ENCODE results near the gene ASB5.
"Not testable (repeated sequence)": the region's sequence is repeated elsewhere in the genome, so short reads cannot be mapped to it uniquely, and the experiment has no call there.

ASB5 gene

GRCh38 chr4:176217510-176217909 is 51.5 kb downstream of the ASB5 start:
- no peak for DNase-seq (ENCODE audit: low read depth)

DNA sequence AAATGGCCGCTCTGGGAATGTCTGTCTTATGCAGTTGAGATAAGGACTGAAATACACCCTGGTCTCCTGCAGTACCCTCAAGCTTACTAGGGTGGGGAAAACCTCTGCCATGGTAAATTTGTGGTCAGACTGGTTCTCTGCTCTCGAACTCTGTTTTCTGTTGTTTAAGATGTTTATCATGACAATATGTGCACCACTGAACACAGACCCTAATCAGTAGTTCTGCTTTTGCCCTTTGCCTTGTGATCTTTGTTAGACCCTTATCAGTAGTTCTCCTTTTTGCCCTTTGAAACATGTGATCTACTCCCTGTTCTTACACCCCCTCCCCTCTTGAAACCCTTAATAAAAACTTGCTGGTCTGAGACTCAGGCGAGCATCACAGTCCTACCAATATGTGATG is 56.7 kb downstream of the ASB5 start:
- DNase-seq (ENCODE audit: low read depth): not testable (repeated sequence)

- no peak for DNase-seq (ENCODE audit: low read depth)
Observed at GRCh38 chr4:176210579-176211296, 58.3 kb downstream of the ASB5 start.

GRCh38 chr4:176210101-176210500 is 58.9 kb downstream of the ASB5 start:
- no peak for DNase-seq (ENCODE audit: low read depth)

DNA sequence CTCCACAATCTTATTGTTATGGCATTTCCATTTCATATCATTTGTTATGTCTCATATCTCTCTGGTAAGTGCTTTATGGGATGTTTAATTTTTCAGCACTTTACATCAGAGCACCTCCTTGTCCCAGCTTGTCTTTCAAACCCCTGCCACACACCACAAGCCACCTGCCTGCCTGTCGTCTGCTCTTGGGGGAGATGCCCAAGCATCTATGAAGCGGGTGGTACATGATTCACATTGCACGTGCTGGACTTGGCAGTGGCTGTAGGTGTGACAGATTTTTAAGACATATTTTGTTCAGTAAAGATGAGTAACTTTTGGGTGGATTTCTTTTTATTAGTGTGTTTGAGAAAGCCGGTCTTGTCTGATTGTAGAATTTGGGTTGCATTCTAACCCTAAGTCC is 59.5 kb downstream of the ASB5 start:
- no peak for DNase-seq (ENCODE audit: low read depth)

- no peak for DNase-seq (ENCODE audit: low read depth)
Observed at GRCh38 chr4:176207839-176208238, 61.2 kb downstream of the ASB5 start.

- no peak for DNase-seq (ENCODE audit: low read depth)
Observed at GRCh38 chr4:176205299-176205698, 63.7 kb downstream of the ASB5 start.

- no peak for DNase-seq (ENCODE audit: low read depth)
Observed at GRCh38 chr4:176198316-176198903, 70.6 kb downstream of the ASB5 start.

DNA sequence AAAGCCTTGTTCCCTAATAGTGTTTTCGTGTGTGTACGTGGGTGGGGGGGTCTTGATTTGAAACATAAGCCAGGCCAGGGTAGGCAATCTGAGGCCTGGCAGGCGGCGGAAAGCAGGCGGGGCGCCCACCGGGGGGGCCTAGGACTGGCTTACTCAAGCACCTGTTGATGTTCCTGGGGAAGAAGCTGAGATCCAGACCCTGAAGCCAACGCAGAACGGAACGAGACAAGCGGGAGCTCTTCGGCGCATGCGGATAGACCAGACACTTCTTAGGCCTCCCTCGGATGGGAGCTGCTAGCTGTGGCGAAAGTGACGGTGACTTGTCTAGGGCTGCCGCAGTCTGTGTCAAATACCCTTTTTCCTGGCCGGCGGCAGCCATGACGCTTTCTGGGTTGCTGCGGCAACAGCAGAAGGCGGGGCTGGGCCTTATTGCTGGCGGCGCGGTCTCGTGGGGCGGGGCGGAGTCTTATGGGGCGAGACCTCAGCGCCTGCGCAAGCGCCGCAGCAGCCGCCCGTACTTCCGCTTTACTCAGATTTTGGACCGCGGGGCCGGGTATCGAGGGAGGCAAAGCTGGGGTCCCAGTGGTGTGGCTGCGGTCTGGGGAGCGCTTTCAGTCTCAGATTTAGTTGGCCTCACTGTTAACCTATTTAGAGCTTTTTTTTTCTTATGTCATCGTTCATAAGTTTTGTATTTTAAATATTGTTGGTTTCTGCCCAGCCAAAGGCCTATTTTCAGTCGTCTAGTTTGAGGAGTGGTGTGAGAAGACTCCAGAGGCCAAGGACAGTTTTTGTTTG is 73.6 kb downstream of the ASB5 start, which contains the start of gene SPATA4:
TSS of gene SPATA4 (minus strand) at position 402 of the 795 bp plus-strand sequence. CDS start at position 379, 23 bp downstream.
- DNase-seq (ENCODE audit: low read depth): no peak

DNA sequence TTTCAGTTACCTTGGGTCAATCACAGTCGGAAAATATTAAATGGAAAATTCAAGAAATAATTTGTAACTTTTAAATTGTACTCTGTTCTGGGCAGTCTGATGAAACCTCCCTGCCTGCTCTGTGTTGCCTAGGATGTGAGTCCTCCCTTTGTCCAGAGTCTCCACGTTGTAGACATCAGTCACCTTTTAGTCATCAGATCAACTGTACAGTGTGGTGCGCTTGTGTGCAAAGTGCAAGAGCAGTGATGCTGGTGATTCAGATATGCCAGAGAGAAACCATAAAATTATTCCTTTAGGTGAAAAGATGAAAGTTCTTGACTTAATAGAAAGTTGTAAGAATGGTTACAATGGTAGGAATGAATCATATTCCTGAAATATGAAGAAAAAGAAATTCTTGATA is 75.1 kb downstream of the ASB5 start:
- no peak for DNase-seq (ENCODE audit: low read depth)

GRCh38 chr4:176193126-176193525 is 75.9 kb downstream of the ASB5 start:
- DNase-seq (ENCODE audit: low read depth): no peak

DNA sequence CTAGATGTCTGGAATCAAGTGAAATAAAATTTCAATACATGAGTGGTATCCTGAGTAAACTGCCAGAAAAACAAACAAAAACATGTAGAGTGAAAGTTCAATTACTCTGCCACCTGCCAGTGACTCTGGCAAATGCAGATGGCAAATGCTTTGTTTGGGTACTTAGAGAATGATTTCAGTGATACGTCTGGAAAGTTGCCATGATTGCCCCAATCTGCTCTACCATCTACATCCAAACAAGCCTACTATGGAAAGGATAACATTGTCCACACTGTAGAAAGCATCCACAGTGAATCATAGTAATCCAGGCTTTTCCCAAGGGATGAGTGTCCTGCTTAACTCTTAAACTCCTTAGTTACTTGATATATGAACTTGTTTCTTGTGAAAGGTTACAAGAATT is 77.0 kb downstream of the ASB5 start:
- peak; percentile 59 for DNase-seq (ENCODE audit: low read depth)

DNA sequence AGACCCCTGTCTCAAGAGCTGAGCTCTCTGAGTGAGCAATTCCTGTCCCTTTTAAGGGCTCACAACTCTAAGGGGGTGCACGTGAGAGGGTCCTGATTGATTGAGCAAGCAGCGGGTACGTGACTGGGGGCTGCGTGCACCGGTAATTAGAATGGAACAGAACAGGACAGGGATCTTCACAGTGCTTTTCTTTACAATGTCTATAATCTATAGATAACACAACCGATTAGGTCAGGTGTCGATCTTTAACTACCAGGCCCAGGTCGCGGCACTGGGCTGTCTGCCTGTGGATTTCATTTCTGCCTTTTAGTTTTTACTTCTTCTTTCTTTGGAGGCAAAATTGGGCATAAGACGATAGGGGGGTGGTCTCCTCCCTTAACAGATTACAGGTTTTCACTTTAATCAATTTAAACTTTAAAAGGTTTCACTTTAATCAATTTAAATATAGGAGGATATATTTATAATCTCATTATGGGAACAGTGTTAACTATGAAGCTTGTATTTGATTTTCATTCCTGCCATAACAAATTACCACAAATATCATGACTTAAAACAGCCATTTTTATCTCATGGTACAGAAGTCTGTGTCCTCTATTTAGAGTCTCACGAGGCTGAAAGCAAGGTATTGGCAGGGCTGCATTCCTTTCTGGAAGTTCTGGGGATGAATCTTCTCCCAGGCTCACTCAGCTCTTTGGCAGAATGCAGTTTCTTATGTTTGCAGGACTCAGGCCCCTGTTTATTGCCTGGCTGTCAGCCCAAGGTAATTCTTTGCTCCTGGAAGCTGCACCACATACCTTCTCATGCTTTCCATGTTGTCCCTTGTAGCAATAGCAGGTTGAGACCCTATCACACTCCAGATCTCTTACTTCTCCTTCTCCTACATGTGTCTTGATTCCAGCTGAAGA is 78.9 kb downstream of the ASB5 start:
- no peak for DNase-seq (ENCODE audit: low read depth)

- no peak for DNase-seq (ENCODE audit: low read depth)
Observed at GRCh38 chr4:176188654-176189053, 80.4 kb downstream of the ASB5 start.

- DNase-seq (ENCODE audit: low read depth): no peak
Observed at GRCh38 chr4:176187624-176188023, 81.4 kb downstream of the ASB5 start.

DNA sequence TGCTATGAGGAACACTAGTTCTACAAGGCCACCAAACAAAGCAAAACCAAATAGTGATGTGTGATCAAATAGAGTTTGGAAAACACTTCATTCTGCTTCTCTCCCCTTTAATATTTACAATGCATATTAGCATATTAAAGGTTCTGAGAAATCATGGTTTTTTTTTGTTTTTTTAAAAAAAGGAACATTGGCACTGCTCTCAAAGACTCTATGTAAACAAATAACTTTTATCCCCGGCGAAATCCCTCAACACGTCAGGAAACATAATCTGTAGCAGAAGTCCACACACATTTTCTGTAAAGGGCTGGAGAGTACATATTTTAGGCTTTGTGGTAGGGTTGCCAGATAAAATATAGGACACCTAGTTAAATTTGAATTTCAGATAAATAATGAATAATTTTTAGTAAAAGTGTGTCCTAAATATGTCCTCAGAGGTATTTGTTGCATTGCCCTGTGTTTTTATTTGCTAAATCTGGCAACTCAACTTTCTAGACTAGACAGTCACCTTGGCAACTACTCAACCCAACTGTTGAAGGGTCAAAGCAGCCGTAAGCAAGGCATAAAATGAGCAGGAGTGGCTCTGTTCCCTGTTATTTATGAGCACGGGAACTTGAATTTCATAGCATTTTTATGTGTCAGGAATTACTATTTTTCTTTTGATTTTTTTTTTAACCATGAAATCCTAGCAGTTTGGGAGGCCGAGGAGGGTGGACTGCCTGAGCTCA is 82.2 kb downstream of the ASB5 start:
- DNase-seq (ENCODE audit: low read depth): no peak

DNA sequence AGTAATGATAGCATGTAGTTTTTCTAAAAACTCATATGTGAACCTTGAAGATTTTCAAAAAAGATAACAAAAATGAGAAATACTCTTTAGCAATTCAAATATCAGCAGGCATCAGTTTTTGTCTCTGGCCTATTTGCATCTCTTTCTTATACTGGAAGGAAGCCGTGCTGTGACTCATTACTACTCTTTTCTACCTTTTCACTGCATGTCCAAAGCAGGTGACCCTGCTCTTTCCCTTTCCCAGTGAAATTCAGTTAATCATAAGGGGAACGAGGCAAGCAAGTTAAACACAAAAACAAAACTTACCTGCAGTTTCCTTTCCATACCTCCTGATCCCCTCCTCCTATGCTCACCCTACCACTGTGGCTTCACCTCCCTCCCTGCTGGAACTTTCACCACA is 83.0 kb downstream of the ASB5 start:
- no peak for DNase-seq (ENCODE audit: low read depth)

DNA sequence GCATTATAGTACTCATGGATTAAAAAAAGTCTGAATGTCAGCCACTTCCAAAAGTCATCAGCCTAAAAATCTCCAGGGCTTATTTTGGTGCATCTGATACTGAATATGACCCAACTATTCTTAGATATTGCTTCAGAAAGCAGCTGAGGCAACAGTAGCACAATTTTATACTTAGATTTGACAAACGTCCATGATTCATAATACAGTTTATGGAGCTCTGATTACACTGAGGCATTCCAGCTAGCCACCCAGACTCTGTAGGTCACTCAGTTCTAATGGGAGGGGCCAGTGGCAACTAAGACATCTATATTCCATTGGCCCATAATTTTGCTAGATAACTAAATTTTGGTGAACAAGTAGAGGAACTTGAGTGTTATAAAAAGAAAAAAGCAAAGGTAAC is 84.0 kb downstream of the ASB5 start:
- DNase-seq (ENCODE audit: low read depth): no peak
